Measurements from ENCODE around the gene ALKBH3. TPM values are rescaled to one million over a fixed set of nuclear protein-coding genes. Genes with fewer than 3 reads are reported as not detected.

Gene ALKBH3
- total RNA-seq, 1 donor from 2014 or later = 17.5 TPM

DNA sequence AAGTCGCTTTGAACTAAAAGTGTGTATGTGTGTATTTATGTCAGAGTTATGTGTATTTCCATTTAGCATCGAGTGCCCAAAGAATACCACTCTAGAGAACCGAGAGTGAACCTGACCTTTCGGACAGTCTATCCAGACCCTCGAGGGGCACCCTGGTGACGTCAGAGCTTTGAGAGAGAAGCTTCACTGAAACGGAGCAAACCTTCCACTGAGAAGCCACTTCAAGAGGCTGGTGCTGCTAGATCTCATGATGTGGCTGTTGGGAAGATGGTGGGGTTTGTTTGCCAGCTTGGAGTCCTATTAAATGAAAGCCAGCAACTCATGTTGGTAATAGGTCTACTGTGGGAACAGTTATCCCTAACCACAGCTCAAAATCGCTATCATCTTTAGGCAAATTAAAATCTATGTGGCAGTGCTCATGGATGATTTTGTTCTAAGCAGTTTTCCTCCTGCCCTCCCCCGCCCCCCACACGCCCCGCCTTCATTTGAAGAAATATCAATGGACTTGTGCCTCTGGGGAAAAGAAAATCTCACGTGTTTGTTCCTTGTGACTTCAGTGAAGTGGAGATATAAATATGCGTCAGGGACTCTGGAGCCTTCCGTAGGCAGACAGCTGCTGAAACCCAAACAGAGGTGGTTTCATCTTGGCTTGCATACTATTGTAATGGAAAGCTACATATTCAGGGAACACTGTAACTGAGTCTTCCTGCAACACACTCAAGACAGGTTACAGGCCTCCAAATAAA lies 39.4 kb downstream of the ALKBH3 start:
- intact Hi-C loops (cut with micrococcal nuclease) = no loop called here
- peak; percentile 26 for ATAC-seq
- no peak for DNase-seq

DNA sequence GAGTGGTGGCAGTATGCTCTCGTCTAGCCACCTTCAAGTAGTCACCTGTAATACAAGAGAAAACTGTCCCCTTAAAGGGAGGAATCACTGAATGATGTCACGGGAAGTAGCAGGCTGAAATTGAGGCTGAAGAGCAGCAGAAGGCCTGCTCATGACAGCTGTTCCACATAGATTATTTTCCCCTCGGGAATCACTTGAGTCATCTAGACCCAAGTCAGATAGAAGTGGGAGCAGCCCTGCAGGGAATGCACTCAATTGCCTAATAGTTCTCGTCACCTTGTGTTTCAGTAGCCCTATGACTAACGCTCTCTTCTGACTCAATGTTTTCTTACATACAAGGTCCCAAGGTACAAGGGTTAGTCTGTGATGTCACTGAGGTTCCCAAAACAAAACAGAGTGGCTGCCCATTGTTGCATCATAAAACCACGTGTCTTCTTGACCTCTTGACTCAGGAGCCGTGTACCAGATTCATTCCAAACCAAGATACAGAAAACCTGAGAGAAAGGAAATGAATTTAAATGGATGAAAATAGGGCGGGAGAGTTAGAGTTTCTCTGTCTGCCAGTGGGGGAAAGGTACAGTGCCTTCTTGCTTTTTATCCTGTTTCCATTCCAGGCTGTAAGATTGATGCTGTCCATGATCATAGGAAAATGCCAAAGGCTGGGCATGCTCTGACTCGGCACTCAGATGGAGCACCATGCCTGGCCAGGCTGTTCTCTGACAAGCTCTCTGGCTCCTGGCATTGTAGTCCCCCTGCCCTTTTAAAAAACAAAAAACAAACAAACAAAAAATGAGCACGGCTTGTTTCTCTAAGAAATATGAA lies 40.2 kb downstream of the ALKBH3 start:
- ATAC-seq (peak; percentile 87), DNase-seq (no peak)
- intact Hi-C loops (cut with micrococcal nuclease) = no loop called here

GRCh38 chr11:43921561-43922294 lies 41.1 kb downstream of the ALKBH3 start:
- DNase-seq = no peak
- intact Hi-C loops (cut with micrococcal nuclease) = no loop called here
- ATAC-seq = no peak

- no peak for DNase-seq
- intact Hi-C loops (cut with micrococcal nuclease) = no loop called here
- ATAC-seq = no peak
These were observed 41.6 kb downstream of the ALKBH3 start for GRCh38 chr11:43922295-43922648.

GRCh38 chr11:43922744-43923405 lies 42.2 kb downstream of the ALKBH3 start:
- no peak for DNase-seq
- intact Hi-C loops (cut with micrococcal nuclease) = no loop called here
- no peak for ATAC-seq

- DNase-seq (peak; percentile 56), ATAC-seq (peak; percentile 72)
- intact Hi-C loops (cut with micrococcal nuclease) = no loop called here
These were observed 42.9 kb downstream of the ALKBH3 start for GRCh38 chr11:43923406-43924111.

GRCh38 chr11:43924112-43924855 lies 43.7 kb downstream of the ALKBH3 start:
- intact Hi-C loops (cut with micrococcal nuclease) = no loop called here
- ATAC-seq (no peak), DNase-seq (no peak)

GRCh38 chr11:43925063-43925931 lies 44.7 kb downstream of the ALKBH3 start:
- intact Hi-C loops (cut with micrococcal nuclease) = no loop called here
- DNase-seq = no peak
- ATAC-seq = no peak

GRCh38 chr11:43925932-43926505 lies 45.4 kb downstream of the ALKBH3 start:
- DNase-seq (no peak), ATAC-seq (no peak)
- intact Hi-C loops (cut with micrococcal nuclease) = no loop called here

DNA sequence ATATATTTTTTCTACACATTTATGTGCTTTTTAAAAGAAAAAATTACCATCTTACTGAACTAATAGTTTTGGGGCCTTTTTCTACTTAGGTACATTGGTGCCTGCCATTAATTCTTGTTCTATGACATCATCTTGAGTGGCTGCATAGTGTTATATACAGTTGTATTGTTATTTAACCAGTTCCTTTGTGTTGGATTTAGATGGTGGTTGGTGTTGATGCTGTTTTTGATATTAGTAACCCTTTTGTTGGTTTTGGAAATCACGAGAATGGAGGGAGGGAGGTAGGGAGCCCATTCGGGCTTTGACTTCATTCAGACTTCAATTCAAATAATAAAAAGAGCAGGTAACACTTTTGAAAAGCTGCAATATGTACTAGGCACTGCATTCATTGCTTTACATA lies 46.4 kb downstream of the ALKBH3 start:
- ATAC-seq = no peak
- no peak for DNase-seq
- intact Hi-C loops (cut with micrococcal nuclease) = no loop called here

- ATAC-seq (no peak), DNase-seq (no peak)
- intact Hi-C loops (cut with micrococcal nuclease) = no loop called here
These were observed 47.5 kb downstream of the ALKBH3 start for GRCh38 chr11:43927925-43928707.

- DNase-seq (no peak), ATAC-seq (no peak)
- intact Hi-C loops (cut with micrococcal nuclease) = no loop called here
These were observed 48.1 kb downstream of the ALKBH3 start for GRCh38 chr11:43928721-43929120.

DNA sequence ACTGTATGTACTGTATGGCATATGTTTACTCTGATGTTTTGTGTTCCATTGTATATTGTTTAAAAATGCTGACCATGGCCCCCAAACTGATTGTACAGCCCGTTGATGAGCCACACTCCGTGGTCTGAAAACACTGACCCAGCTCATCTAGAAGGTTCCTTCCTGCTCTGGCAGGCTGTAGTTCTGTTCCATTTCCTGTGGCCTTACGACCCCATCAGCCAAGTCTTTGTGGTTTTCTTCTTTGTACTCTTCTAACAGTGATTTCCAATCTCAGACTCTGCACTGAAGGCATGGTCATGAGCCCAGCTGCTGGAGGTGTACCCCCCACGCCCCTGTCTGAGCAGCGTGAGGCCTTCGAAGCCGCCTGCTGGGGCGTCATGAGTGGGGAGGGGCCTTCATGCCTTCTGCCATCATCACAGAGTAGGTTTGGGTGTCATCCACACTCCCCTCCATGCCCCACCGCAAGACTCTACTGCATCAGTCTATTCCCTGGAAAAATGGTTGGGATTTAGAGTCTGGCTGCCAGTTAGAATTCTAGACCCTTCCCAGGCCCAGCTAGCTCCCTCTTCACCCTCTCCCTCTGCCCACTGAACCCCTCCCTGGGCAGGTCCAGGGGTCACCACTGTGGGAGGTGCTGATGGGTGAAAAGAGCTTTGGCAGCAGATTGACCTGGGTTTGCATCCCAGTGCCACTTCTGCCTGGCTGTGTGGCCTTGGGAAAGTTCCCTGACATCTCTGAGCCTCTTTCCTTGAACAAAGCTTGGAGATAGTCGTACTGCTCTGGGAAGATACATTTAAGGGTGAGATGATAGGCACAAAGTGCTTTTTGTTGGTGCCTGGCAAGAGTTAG lies 50.5 kb downstream of the ALKBH3 start:
- DNase-seq = no peak
- intact Hi-C loops (cut with micrococcal nuclease) = no loop called here
- no peak for ATAC-seq

GRCh38 chr11:43931717-43932039 lies 51.0 kb downstream of the ALKBH3 start:
- no peak for DNase-seq
- intact Hi-C loops (cut with micrococcal nuclease) = no loop called here
- no peak for ATAC-seq

GRCh38 chr11:43933226-43933607 lies 52.6 kb downstream of the ALKBH3 start:
- DNase-seq = no peak
- ATAC-seq = no peak
- intact Hi-C loops (cut with micrococcal nuclease) = no loop called here
